H1 (cell line): ENCODE measurements around the gene FCRL6. TPM values are rescaled to one million over a fixed set of nuclear protein-coding genes. Genes with fewer than 3 reads are reported as not detected.

Source experiments
- TAF7 ChIP-seq: optimal IDR thresholded peaks from 2 replicates; pipeline ENCODE3; 2011; ENCODE audit warnings: low read depth, mild to moderate bottlenecking, inconsistent platforms, low read length, moderate library complexity, borderline replicate concordance
- polyA plus RNA-seq, 7 experiments: library from polyadenylated mRNA; depleted of rRNA in 3 of 7; stranded (reverse) in 5 of 7; unstranded in 2 of 7; fragments of >200 nt in 5 of 7; fragments of 200-250 nt in 2 of 7; gene quantifications; 1 replicate in 5 of 7; 2 replicates in 1 of 7; 4 replicates in 1 of 7; pipeline versions ENCODE4 v1.2.1 to v1.2.3, GENCODE V29; 2011 to 2013; ENCODE audit warnings: missing spikeins in 2 of 7, mixed read lengths in 2 of 7
- total RNA-seq: library from RNA; stranded (reverse); fragmentation: NEBNext Ultra II Directional; extraction: Animal tissue kit (Norgen Biotek cat#: 25700); gene quantifications from 2 replicates; pipeline ENCODE4 v1.2.1, GENCODE V29; 2021

The FCRL6 gene
- total and polyA plus RNA-seq, 2 of the 8 experiments (the other 6 are each of a cell fraction or from before 2014, with no cell fraction given) = not detected

DNA sequence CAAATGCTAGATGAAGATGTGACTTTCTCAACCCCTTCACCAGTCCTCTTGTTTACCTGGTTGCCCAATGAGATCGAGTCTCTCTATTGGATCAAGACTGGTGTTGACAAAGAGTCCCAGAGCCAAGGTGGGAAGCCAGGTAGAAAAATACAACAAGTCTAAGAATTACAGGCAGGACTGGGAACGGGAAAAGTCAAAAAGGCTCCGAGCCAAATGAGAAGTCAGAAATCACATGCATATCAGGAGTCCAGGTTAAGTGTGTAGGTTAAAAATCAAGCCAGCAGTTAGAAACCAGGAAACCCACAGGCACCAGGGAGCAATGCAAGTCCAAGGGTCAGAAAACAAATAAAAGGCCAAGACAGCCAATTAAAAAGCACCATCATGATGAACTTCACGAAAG lies 48.8 kb upstream of the FCRL6 start (continued):
- no peak for TF ChIP-seq TAF7
